Putamen (tissue), 1 donor: Measurements from ENCODE around the gene MTFR1L.
A peak's percentile ranks its signal among the peaks of the same experiment; 100 is the strongest.

Experiments used
- DNase-seq: peaks from one replicate; pipeline ENCODE4 v3.0.0-alpha.2; 2016; ENCODE audit warnings: low spot score

The MTFR1L gene

GRCh38 chr1:25861316-25862286 is 41.8 kb downstream of the MTFR1L start:
- DNase-seq = no peak

- no peak for DNase-seq
Observed at GRCh38 chr1:25862785-25863485, 43.2 kb downstream of the MTFR1L start.

GRCh38 chr1:25863486-25864262 is 43.9 kb downstream of the MTFR1L start:
- DNase-seq = no peak

GRCh38 chr1:25864434-25864833 is 44.7 kb downstream of the MTFR1L start:
- DNase-seq = no peak

- DNase-seq = no peak
Observed at GRCh38 chr1:25866288-25866687, 46.5 kb downstream of the MTFR1L start.

- DNase-seq = no peak
Observed at GRCh38 chr1:25867210-25867991, 47.6 kb downstream of the MTFR1L start.

- DNase-seq = no peak
Observed at GRCh38 chr1:25869909-25870606, 50.3 kb downstream of the MTFR1L start.

GRCh38 chr1:25870614-25871013 is 50.9 kb downstream of the MTFR1L start:
- DNase-seq = no peak

- DNase-seq = no peak
Observed at GRCh38 chr1:25871086-25871703, 51.4 kb downstream of the MTFR1L start.

GRCh38 chr1:25871704-25872494 is 52.1 kb downstream of the MTFR1L start:
- no peak for DNase-seq

GRCh38 chr1:25872713-25873112 is 53.0 kb downstream of the MTFR1L start:
- DNase-seq = no peak

GRCh38 chr1:25873120-25873519 is 53.4 kb downstream of the MTFR1L start:
- DNase-seq = no peak

GRCh38 chr1:25874209-25874608 is 54.5 kb downstream of the MTFR1L start:
- no peak for DNase-seq

- DNase-seq = no peak
Observed at GRCh38 chr1:25874635-25875153, 54.9 kb downstream of the MTFR1L start.

GRCh38 chr1:25875154-25875855 is 55.6 kb downstream of the MTFR1L start, which contains the start of gene PAQR7:
TSS of gene PAQR7 (minus strand) at chr1:25875708. CDS start at chr1:25863839, 11,869 bp downstream.
- peak; percentile 66 for DNase-seq

- DNase-seq = no peak
Observed at GRCh38 chr1:25875856-25876692, 56.3 kb downstream of the MTFR1L start.

GRCh38 chr1:25876693-25877077 is 56.9 kb downstream of the MTFR1L start:
- DNase-seq = no peak

- no peak for DNase-seq
Observed at GRCh38 chr1:25877155-25877554, 57.4 kb downstream of the MTFR1L start.
